SU-DHL-6 (cell line): Measurements from ENCODE around the gene ACTN1.

Experiments used
- CTCF ChIP-seq: fragments of 200-600 bp; sonication (generic); IDR thresholded peaks from one replicate; pipeline ENCODE4 v1.5.1; 2017; ENCODE audit warnings: antibody characterized with exemption, mild to moderate bottlenecking, low read length, moderate library complexity; ENCODE audit not compliant: insufficient read depth, poor library complexity, severe bottlenecking
- EZH2phosphoT487 ChIP-seq: fragments of 200-600 bp; sonication (generic), shearing (Covaris generic); conservative IDR thresholded peaks from 2 replicates; pipeline ENCODE4 v1.6.1; 2018; ENCODE audit warnings: mild to moderate bottlenecking, antibody characterized with exemption, low read length, moderate library complexity, mixed read lengths

- TF ChIP-seq CTCF (no peak), EZH2phosphoT487 (no peak)
Measured at GRCh38 chr14:68932231-68932630, 46.9 kb downstream of the ACTN1 start.
